IPS-20b (cell line): ENCODE measurements around the gene ACOX2.
"Not testable (repeated sequence)": the region's sequence is repeated elsewhere in the genome, so short reads cannot be mapped to it uniquely, and the experiment has no call there.

Experiments
- H3K27ac ChIP-seq: one replicate; pipeline ENCODE4 v1.5.1; 2013; ENCODE audit warnings: low read length
- H3K27me3 ChIP-seq: 2 replicates; pipeline ENCODE4 v1.6.1; 2013; ENCODE audit warnings: mild to moderate bottlenecking, low read length, inconsistent platforms; ENCODE audit not compliant: insufficient read depth
- H3K36me3 ChIP-seq: 2 replicates; pipeline ENCODE4 v1.6.1; 2013; ENCODE audit warnings: low read depth, mild to moderate bottlenecking, inconsistent platforms, low read length, moderate library complexity; ENCODE audit not compliant: insufficient read depth
- H3K4me1 ChIP-seq: 2 replicates; pipeline ENCODE4 v1.6.1; 2013; ENCODE audit warnings: mild to moderate bottlenecking, control low read depth, inconsistent platforms, low read length, moderate library complexity; ENCODE audit not compliant: insufficient read depth
- H3K4me3 ChIP-seq: 2 replicates; pipeline ENCODE4 v1.5.1; 2013; ENCODE audit warnings: mild to moderate bottlenecking, low read length, inconsistent platforms
- H3K9ac ChIP-seq: 2 replicates; pipeline ENCODE4 v1.6.1; 2013; ENCODE audit warnings: low read depth, mild to moderate bottlenecking, inconsistent platforms, low read length, moderate library complexity
- H3K9me3 ChIP-seq: 2 replicates; pipeline ENCODE4 v1.6.1; 2013; ENCODE audit warnings: mild to moderate bottlenecking, low read depth, low read length, inconsistent platforms; ENCODE audit not compliant: insufficient read depth

The ACOX2 gene

GRCh38 chr3:58531555-58531954 is 5.4 kb downstream of the ACOX2 start:
- Histone ChIP-seq H3K27ac (no peak overlapping the region), H3K4me1 (0 out of 2 replicates have a peak, but pooled peaks cover under 1% of the 10 kb centered on the region), H3K9ac (no peak overlapping the region), H3K27me3 (no peaks in the 10 kb centered on the region), H3K4me3 (no peak overlapping the region), H3K36me3 (no peaks in the 10 kb centered on the region), H3K9me3 (no peaks in the 10 kb centered on the region)

GRCh38 chr3:58530354-58530865 is 6.6 kb downstream of the ACOX2 start:
- no peak overlapping the region for H3K4me3 ChIP-seq
- no peak overlapping the region for H3K9ac ChIP-seq
- H3K27ac ChIP-seq = no peak overlapping the region
- H3K36me3 ChIP-seq = no peaks in the 10 kb centered on the region
- H3K9me3 ChIP-seq = no peaks in the 10 kb centered on the region
- H3K27me3 ChIP-seq = no peaks in the 10 kb centered on the region
- 0 out of 2 replicates have a peak, but pooled peaks cover 7% of the 10 kb centered on the region for H3K4me1 ChIP-seq

- Histone ChIP-seq H3K9ac (no peak overlapping the region), H3K9me3 (no peaks in the 10 kb centered on the region), H3K27ac (no peak overlapping the region), H3K4me1 (0 out of 2 replicates have a peak, but pooled peaks cover 7% of the 10 kb centered on the region), H3K36me3 (no peaks in the 10 kb centered on the region), H3K4me3 (no peak overlapping the region), H3K27me3 (no peaks in the 10 kb centered on the region)
Observed at GRCh38 chr3:58529516-58530353, 7.3 kb downstream of the ACOX2 start.

- peaks cover 13% of the 10 kb centered on the region; the same call in 1 of the 2 replicates for H3K4me1 ChIP-seq
- H3K9me3 ChIP-seq = no peaks in the 10 kb centered on the region
Observed at GRCh38 chr3:58528629-58529028, 8.4 kb downstream of the ACOX2 start.

GRCh38 chr3:58527440-58527839 is 9.6 kb downstream of the ACOX2 start:
- H3K9me3 ChIP-seq, H3K27me3 ChIP-seq, H3K27ac ChIP-seq, H3K36me3 ChIP-seq, H3K4me3 ChIP-seq, H3K9ac ChIP-seq: not testable (repeated sequence)
- H3K4me1 ChIP-seq = peaks cover 19% of the 10 kb centered on the region; the same call in 1 of the 2 replicates

More at GRCh38 chr3:58528629-58529028, 8.4 kb downstream of the ACOX2 start:
- Histone ChIP-seq H3K9ac (no peak overlapping the region), H3K4me3 (no peak overlapping the region), H3K27ac (no peak overlapping the region), H3K36me3 (no peaks in the 10 kb centered on the region), H3K27me3 (no peaks in the 10 kb centered on the region)

GRCh38 chr3:58526515-58526957 is 10.5 kb downstream of the ACOX2 start:
- H3K27me3 ChIP-seq = no peaks in the 10 kb centered on the region
- no peaks in the 10 kb centered on the region for H3K9me3 ChIP-seq
- H3K27ac ChIP-seq = no peak overlapping the region
- no peaks in the 10 kb centered on the region for H3K36me3 ChIP-seq
- H3K4me1 ChIP-seq = peaks cover 19% of the 10 kb centered on the region; the same call in 1 of the 2 replicates
- no peak overlapping the region for H3K9ac ChIP-seq
- H3K4me3 ChIP-seq = no peak overlapping the region

- no peak overlapping the region for H3K27ac ChIP-seq
- H3K4me3 ChIP-seq = no peak overlapping the region
- H3K36me3 ChIP-seq = no peaks in the 10 kb centered on the region
- H3K4me1 ChIP-seq = peaks cover 22% of the 10 kb centered on the region; the same call in 1 of the 2 replicates
- H3K9ac ChIP-seq = no peak overlapping the region
- no peaks in the 10 kb centered on the region for H3K27me3 ChIP-seq
- no peaks in the 10 kb centered on the region for H3K9me3 ChIP-seq
Observed at GRCh38 chr3:58524326-58524888, 12.6 kb downstream of the ACOX2 start.

- Histone ChIP-seq H3K4me3 (no peak overlapping the region), H3K9me3 (no peaks in the 10 kb centered on the region), H3K9ac (no peak overlapping the region), H3K27me3 (no peaks in the 10 kb centered on the region), H3K4me1 (peaks cover 25% of the 10 kb centered on the region; the same call in 1 of the 2 replicates), H3K27ac (no peak overlapping the region), H3K36me3 (no peaks in the 10 kb centered on the region)
Observed at GRCh38 chr3:58522759-58523425, 14.1 kb downstream of the ACOX2 start.

- no peak overlapping the region for H3K9ac ChIP-seq
- no peaks in the 10 kb centered on the region for H3K9me3 ChIP-seq
- H3K27ac ChIP-seq = no peak overlapping the region
- no peak overlapping the region for H3K4me3 ChIP-seq
- peaks cover 25% of the 10 kb centered on the region; the same call in 1 of the 2 replicates for H3K4me1 ChIP-seq
- H3K36me3 ChIP-seq = no peaks in the 10 kb centered on the region
- H3K27me3 ChIP-seq = no peaks in the 10 kb centered on the region
Observed at GRCh38 chr3:58521917-58522631, 14.9 kb downstream of the ACOX2 start.

- Histone ChIP-seq H3K27ac (no peak overlapping the region), H3K27me3 (no peaks in the 10 kb centered on the region), H3K4me3 (no peak overlapping the region), H3K9me3 (no peaks in the 10 kb centered on the region), H3K36me3 (no peaks in the 10 kb centered on the region), H3K4me1 (peaks cover 22% of the 10 kb centered on the region; the same call in 1 of the 2 replicates), H3K9ac (no peak overlapping the region)
Observed at GRCh38 chr3:58521336-58521670, 15.7 kb downstream of the ACOX2 start.
